Glomerular endothelial cell (primary cell): ENCODE data around the gene KIRREL1. TPM values are rescaled to one million over a fixed set of nuclear protein-coding genes. Genes with fewer than 3 reads are reported as not detected.
"Not testable (repeated sequence)": the region's sequence is repeated elsewhere in the genome, so short reads cannot be mapped to it uniquely, and the experiment has no call there.

Experiments
- DNase-seq: peaks from one replicate; pipeline ENCODE4 v3.0.0-alpha.2; 2011; ENCODE audit warnings: low read depth, low spot score; ENCODE audit errors: extremely low read depth
- total RNA-seq: library from RNA; depleted of rRNA; stranded (reverse); fragments of >200 nt; gene quantifications from 2 replicates; pipeline ENCODE4 v1.2.3, GENCODE V29; 2015

Gene KIRREL1
- total RNA-seq, 1 donor from 2014 or later, result 60.3 TPM

DNA sequence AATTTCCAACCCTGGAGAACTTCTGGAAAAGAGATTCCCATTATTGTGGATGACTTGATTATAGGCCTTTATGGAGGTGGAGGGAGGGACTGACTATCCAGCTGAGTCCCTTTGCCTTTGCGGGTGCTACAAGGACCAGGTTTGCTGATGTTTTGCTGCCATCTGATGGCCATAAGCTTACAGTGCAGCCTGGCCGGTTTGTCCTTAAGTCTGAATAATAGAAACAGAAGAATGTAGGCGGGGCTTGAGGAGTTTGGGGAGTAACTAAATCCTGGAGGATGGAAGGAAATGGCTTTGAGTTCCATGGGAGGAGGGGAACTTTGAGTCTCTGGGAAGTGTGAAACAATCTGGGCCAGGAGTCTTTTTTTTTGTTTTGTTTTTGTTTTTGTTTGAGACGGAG is 131.6 kb downstream of the KIRREL1 start:
- peak; percentile 94 for DNase-seq

DNA sequence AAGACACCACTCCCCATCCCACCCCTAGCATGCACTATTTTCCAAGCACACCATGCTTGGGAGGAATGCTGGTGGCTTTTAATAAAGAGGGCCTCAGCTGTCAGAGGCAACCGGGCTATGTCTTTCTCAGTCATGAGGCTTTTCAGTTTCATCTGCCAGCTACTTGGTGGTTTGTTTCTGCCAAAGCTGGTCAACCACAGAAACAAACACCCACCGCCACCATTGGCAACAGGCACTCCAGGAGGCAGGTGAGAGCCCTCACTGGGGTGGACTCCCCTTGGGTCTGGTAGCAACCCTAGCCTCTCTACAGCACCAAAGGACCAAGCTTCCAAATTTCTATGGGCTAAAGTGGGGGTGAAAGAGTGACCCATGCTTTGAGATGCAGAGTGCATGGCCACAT is 133.0 kb downstream of the KIRREL1 start:
- no peak for DNase-seq

DNA sequence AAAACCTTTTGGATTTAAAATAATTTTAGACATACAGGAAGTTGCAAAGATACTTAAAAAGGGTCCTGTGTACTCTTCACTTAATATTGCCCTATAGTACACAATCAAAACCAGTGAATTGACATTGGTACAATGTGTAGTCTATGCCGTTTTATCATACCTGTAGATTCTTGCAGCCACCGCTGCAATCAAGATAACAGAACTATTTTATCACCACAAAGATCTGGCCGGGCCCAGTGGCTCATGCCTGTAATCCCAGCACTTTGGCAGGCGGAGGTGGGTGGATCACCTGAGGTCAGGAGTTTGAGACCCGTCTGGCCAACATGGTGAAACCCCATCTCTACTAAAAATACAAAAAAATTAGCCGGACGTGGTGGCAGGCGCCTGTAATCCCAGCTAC is 135.1 kb downstream of the KIRREL1 start:
- not testable (repeated sequence) for DNase-seq

DNA sequence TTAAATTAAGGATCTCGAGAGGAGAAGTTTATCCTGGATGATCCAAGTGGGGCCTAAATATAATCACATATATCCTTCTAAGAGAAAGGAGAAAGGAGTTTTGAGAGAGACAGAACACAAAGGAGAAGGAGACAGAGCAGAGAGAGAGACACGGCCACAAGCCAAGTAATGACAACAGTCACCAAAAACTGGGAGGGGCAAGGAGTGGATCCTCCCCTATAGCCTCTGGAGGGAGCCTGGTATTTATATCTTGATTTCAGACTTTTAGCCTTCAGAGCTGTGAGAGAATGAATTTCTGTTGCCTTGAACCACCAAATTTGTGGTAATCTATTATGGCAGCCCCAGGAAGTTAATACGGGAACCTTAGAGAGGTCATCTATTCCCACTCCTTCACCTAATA is 137.8 kb downstream of the KIRREL1 start:
- DNase-seq, result no peak

DNA sequence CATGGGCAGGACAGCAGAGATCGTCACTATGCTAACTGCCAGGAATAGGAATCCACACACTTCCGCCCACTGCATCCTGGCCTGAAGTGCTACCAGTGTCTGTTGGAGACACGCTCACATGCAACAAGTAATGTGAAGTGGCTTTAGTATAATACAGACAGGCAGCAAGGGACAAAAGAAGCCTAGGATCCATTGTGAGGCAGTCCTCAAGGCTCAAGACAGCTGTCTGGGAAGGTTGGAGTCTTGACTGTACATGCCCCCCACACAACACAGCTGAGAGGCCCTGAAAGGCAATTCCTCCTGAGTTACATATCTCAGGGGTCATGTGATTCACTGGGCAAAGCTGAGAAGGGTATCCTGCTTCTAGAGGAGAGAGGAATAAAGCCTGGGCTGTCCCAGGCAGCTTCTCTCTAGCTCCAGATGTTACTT is 147.3 kb downstream of the KIRREL1 start:
- no peak for DNase-seq

DNA sequence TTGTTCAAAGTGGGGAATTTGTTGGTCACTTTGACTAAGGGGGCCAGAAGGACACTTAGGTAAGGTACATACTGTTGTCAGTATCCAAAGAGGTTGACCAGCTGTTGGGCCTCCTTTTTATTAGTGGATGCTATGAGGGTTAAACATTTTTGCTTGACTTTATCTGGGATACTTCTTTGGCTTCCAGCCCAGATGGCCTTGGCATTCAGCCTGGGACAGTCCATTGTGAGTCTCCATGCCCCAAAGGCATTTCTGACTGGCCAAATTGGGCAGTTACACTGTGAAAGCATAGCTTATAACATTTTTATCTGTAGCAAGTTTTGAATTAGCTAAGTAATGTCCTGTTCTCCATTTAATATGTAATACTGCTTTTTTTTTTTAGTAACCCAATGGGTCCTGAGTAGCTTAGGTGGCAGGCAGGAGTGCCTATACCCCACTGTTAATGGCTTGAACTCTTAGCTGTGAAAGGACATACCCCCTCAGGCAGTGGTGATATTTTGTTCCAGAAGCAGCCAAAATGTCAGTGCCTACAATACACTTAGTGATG is 151.8 kb downstream of the KIRREL1 start:
- DNase-seq, result no peak

DNA sequence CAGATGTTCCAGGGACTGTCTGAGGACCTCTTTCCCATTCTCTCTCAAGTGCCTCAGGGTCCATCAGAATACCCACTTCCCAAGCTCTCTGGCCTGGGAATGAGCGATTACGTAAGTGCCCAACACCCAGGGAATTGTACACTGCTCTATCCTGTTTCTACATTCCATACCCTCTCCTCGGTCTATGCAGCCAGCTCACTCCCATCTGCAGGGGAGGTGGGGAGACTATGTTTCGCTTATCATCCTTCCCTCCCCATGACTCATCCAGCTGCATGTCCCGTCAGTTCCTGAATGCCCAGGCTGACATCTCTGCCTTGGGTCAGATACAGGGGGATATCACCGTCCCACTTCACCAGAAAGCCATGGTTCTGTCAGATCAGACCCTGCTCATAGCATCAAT is 152.7 kb downstream of the KIRREL1 start:
- no peak for DNase-seq

DNA sequence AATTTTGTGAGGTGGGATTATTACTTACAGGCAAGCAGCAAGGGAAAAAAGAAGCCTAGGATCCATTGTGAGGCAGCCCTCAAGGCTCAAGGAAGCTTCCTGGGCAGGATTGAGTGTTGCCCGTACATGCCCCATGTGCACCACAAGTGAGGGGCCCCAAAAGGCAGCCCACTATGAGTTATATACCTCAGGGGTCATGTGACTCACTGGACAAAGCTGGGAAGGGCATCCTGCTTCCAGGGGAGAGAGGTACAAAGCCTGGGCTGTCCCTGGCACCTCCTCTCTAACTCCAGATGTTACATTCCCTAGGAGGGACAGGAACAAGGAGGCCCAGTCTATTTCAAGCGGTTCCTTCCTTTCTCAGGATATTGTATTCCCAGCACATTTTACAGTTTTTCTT is 153.3 kb downstream of the KIRREL1 start:
- no peak for DNase-seq

DNA sequence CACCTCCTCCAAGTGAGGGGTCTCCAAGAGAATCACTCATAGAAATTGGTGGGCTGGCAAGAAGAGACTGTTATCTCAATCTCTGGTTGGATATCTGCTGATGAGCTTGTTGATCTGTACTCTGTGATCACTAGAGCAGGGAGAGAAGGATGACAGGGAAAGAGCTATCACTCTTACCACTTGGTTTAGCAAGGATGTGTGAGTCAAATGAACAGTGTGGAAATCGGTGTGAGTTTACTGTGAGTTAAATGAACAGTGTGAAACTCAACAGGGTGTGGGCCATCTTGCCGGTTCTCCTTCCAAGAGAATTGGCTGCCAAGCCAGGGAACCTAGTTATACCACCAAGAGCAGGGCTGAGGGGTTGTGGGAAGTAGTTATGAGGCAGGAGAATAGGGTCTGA is 154.0 kb downstream of the KIRREL1 start:
- DNase-seq, result no peak

DNA sequence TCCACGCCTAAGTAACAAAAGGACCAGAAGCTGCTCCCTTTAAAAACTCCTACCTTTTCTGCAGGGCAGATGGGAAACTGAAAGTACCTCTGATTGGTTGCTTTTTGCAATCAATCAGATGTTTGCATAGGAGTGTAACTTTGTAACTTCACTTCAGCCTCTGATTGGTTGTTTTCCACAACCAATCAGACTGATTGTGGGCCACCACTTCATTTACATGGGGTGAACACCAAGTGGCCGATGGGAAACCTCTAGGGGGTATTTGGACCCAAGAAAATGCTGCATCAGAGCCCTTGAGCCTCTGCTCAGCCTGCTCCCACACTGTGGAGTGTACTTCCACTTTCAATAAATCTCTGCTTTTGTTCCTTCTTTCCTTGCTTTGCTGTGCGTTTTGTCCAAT is 154.4 kb downstream of the KIRREL1 start:
- no peak for DNase-seq

DNA sequence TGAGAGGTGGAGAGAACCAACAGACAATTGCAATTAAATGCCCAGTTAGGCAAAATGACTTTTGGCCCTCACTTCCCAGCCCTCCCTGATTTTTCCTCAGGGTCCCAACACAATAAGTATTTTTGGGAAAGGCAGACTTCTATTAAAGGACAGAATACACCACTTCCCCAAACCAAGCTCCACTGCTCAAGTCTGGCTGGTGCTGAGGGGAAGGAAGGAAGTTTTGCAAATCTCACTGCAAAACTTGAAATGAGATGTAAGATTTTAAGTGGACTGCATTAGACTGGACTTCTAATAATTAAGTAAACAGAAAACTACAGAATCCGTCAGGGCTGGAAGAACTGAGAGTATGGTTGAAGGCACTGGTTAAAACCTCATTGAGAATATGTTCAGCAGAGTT is 155.0 kb downstream of the KIRREL1 start:
- no peak for DNase-seq

DNA sequence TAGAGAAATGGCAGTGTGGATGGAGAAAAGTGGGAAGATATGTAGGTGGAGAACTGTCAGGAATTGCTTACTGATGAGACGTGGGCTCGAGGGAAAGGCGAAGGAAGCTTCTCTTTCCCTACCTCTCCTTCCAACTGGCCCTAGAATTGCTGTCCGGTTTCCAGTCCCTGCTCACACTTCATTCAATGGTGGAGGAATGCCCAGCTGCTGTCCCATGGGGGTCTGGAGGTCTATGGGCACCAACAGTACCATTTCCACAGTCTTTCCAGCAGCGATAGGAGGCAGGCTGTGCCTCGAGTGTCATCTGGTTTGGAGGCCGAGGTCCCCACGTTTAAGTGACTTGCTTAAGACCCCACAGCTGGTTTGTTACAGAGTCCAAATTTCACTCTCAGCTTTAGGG is 155.7 kb downstream of the KIRREL1 start:
- DNase-seq, result no peak

Other genes starting within 250 kb of the KIRREL1 start
- gene FCRL2, start 216.5 kb upstream of the KIRREL1 start, total RNA-seq, result not detected in 2 replicates
- not detected in 2 replicates for gene FCRL1, start 173.5 kb upstream of the KIRREL1 start, total RNA-seq
- gene CD5L, start 151.8 kb upstream of the KIRREL1 start, total RNA-seq, result not detected in 2 replicates
- gene CD1D, start 187.2 kb downstream of the KIRREL1 start, total RNA-seq, result 0.06 TPM in 1 of 2 replicates, not detected in the other